HL-60 (cell line): ENCODE data around the gene FXN.
"Not testable (repeated sequence)": the region's sequence is repeated elsewhere in the genome, so short reads cannot be mapped to it uniquely, and the experiment has no call there.

Experiments used
- DNase-seq, 2 experiments: peaks; one replicate each; pipeline ENCODE4 v3.0.0-alpha.2; 2010 to 2020; ENCODE audit warnings: low read depth in 1 of 2, low spot score in 1 of 2
- H3K27ac ChIP-seq: fragments of 250-450 bp; sonication (Bioruptor Pico); replicated peaks from 2 replicates; pipeline ENCODE4 v1.5.1; 2020; ENCODE audit warnings: mild to moderate bottlenecking, moderate library complexity
- H3K27me3 ChIP-seq: fragments of 250-450 bp; sonication (Bioruptor Pico); 2 replicates; pipeline ENCODE4 v1.5.1; 2021; ENCODE audit warnings: mild to moderate bottlenecking, moderate library complexity; ENCODE audit not compliant: insufficient read depth, poor library complexity, severe bottlenecking
- H3K4me3 ChIP-seq: replicated peaks from 2 replicates; pipeline ENCODE4 v1.5.1; 2011; ENCODE audit warnings: mild to moderate bottlenecking, control low read depth, low read length; ENCODE audit not compliant: insufficient read depth
- GABPA ChIP-seq: IDR thresholded peaks from 2 replicates; pipeline ENCODE4 v1.6.1; 2012; ENCODE audit warnings: low read depth
- POLR2AphosphoS5 ChIP-seq: IDR thresholded peaks from 2 replicates; pipeline ENCODE4 v1.6.1; 2012; ENCODE audit warnings: low read depth
- SPI1 ChIP-seq: IDR thresholded peaks from 2 replicates; pipeline ENCODE4 v1.6.1; 2012; ENCODE audit warnings: low read depth, mild to moderate bottlenecking, borderline replicate concordance
- TF ChIP-seq, protein P1 (sequence below): IDR thresholded peaks from 2 replicates; pipeline ENCODE4 v1.6.1; 2012; ENCODE audit warnings: low read depth; ENCODE audit not compliant: insufficient replicate concordance
- TF ChIP-seq, protein P2 (sequence below): IDR thresholded peaks from one replicate; pipeline ENCODE4 v1.5.1; 2011; ENCODE audit warnings: low read length, control low read depth, inconsistent platforms; ENCODE audit not compliant: insufficient read depth

Gene FXN

DNA sequence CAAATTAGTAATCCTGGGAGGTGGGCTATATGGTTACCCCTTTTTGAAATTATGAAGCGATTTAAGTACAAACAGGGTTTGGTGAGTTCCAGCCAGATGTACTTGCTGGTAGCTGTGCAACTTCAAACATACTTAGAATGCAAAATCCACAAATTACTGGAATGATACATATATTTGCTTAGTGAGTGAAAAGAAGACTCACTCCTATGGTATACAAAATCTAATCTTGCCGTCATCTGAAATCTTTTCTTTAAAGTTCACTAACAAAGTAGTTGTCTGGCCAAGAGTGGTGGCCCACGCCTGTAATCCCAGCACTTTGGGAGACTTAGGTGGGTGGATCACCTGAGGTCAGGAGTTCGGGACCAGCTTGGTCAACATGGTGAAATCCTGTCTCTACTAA, 73.6 kb downstream of the FXN start:
- TF ChIP-seq SPI1 (no peak), POLR2AphosphoS5 (no peak), GABPA (no peak)
- TF ChIP-seq, protein P1, sequence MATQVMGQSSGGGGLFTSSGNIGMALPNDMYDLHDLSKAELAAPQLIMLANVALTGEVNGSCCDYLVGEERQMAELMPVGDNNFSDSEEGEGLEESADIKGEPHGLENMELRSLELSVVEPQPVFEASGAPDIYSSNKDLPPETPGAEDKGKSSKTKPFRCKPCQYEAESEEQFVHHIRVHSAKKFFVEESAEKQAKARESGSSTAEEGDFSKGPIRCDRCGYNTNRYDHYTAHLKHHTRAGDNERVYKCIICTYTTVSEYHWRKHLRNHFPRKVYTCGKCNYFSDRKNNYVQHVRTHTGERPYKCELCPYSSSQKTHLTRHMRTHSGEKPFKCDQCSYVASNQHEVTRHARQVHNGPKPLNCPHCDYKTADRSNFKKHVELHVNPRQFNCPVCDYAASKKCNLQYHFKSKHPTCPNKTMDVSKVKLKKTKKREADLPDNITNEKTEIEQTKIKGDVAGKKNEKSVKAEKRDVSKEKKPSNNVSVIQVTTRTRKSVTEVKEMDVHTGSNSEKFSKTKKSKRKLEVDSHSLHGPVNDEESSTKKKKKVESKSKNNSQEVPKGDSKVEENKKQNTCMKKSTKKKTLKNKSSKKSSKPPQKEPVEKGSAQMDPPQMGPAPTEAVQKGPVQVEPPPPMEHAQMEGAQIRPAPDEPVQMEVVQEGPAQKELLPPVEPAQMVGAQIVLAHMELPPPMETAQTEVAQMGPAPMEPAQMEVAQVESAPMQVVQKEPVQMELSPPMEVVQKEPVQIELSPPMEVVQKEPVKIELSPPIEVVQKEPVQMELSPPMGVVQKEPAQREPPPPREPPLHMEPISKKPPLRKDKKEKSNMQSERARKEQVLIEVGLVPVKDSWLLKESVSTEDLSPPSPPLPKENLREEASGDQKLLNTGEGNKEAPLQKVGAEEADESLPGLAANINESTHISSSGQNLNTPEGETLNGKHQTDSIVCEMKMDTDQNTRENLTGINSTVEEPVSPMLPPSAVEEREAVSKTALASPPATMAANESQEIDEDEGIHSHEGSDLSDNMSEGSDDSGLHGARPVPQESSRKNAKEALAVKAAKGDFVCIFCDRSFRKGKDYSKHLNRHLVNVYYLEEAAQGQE = no peak
- TF ChIP-seq, protein P2, sequence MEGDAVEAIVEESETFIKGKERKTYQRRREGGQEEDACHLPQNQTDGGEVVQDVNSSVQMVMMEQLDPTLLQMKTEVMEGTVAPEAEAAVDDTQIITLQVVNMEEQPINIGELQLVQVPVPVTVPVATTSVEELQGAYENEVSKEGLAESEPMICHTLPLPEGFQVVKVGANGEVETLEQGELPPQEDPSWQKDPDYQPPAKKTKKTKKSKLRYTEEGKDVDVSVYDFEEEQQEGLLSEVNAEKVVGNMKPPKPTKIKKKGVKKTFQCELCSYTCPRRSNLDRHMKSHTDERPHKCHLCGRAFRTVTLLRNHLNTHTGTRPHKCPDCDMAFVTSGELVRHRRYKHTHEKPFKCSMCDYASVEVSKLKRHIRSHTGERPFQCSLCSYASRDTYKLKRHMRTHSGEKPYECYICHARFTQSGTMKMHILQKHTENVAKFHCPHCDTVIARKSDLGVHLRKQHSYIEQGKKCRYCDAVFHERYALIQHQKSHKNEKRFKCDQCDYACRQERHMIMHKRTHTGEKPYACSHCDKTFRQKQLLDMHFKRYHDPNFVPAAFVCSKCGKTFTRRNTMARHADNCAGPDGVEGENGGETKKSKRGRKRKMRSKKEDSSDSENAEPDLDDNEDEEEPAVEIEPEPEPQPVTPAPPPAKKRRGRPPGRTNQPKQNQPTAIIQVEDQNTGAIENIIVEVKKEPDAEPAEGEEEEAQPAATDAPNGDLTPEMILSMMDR = no peak
- Histone ChIP-seq H3K27me3 (no peaks in the 10 kb centered on the region), H3K4me3 (no peak overlapping the region), H3K27ac (no peak overlapping the region)
- DNase-seq = no peak

DNA sequence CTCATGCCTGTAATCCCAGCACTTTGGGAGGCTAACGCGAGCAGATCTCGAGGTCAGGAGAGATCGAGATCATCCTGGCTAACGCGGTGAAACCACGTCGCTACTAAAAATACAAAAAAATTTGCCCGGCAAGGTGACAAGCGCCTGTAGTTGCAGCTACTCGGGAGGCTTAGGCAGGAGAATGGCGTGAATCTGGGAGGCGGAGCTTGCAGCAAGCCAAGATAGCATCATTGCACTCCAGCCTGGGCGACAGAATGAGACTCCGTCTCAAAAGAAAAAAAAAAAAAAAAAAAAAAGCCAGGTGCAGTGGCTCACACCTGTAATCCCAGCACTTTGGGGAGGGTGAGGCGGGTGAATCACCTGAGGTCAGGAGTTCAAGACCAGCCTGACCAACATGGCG, 77.1 kb downstream of the FXN start:
- DNase-seq, H3K27ac ChIP-seq, H3K4me3 ChIP-seq, H3K27me3 ChIP-seq: not testable (repeated sequence)

DNA sequence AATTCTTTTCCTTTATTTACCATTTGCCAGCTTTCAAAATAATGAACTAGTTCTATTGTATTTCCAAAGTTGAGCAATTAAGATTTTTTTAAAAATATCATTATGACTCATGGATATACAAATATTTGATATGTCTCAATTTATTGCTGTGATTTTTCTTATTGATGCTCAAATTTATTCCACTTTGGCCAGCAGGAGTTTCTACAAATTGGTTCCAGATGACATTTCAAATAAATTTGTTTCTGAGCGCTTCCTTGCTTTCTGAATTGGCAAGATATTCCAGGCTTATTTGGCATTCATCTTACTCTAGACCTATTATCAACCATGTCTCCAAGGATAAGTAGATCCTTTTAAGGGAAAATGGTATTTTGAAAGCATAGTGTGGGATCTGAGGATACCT, 80.1 kb downstream of the FXN start:
- H3K4me3 ChIP-seq = no peak overlapping the region
- no peak overlapping the region for H3K27ac ChIP-seq
- TF ChIP-seq, protein P1 = no peak
- TF ChIP-seq, protein P2 = no peak
- TF ChIP-seq SPI1 (no peak), GABPA (no peak), POLR2AphosphoS5 (no peak)
- H3K27me3 ChIP-seq = no peaks in the 10 kb centered on the region
- DNase-seq = no peak

DNA sequence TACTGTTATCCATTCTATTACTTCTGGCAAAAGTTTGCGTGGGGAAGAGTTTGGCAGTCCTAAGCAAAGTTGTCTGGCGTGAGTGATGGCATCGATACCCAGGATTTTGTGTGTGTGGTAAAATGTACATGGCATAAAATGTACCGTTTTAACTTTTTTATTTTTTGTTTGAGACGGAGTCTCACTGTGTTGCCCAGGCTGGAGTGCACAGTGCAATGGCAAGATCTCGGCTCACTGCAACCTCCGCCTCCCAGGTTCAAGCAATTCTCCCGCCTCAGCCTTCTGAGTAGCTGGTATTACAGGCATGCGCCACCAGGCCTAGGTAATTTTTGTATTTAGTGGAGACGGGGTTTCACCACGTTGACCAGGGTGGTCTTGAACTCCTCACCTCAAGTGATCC, 83.1 kb downstream of the FXN start:
- TF ChIP-seq POLR2AphosphoS5 (no peak), GABPA (no peak), SPI1 (no peak)
- TF ChIP-seq, protein P1 = no peak
- TF ChIP-seq, protein P2 = no peak
- no peak for DNase-seq
- H3K27ac ChIP-seq = no peak overlapping the region
- H3K4me3 ChIP-seq = no peak overlapping the region
- no peaks in the 10 kb centered on the region for H3K27me3 ChIP-seq
